ENCODE results near the gene SEMA3B. TPM values are rescaled to one million over a fixed set of nuclear protein-coding genes. Genes with fewer than 3 reads are reported as not detected.
A peak's percentile ranks its signal among the peaks of the same experiment; 100 is the strongest.

SEMA3B gene
- total RNA-seq, 1 donor from 2014 or later: 17.9 TPM

- Histone ChIP-seq H3K4me3 (ENCODE audit: low read depth, low read length) (peak overlapping the region; percentile 81), H3K36me3 (ENCODE audit: control insufficient read depth, insufficient read depth, low read length) (peaks cover 3% of the 10 kb centered on the region), H3K27me3 (ENCODE audit: control insufficient read depth, insufficient read depth, low read length) (no peaks in the 10 kb centered on the region)
- TF ChIP-seq, protein P1, sequence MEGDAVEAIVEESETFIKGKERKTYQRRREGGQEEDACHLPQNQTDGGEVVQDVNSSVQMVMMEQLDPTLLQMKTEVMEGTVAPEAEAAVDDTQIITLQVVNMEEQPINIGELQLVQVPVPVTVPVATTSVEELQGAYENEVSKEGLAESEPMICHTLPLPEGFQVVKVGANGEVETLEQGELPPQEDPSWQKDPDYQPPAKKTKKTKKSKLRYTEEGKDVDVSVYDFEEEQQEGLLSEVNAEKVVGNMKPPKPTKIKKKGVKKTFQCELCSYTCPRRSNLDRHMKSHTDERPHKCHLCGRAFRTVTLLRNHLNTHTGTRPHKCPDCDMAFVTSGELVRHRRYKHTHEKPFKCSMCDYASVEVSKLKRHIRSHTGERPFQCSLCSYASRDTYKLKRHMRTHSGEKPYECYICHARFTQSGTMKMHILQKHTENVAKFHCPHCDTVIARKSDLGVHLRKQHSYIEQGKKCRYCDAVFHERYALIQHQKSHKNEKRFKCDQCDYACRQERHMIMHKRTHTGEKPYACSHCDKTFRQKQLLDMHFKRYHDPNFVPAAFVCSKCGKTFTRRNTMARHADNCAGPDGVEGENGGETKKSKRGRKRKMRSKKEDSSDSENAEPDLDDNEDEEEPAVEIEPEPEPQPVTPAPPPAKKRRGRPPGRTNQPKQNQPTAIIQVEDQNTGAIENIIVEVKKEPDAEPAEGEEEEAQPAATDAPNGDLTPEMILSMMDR (IDR thresholded peaks at IDR 0.05; ENCODE audit: insufficient read depth, low read length, poor library complexity, severe bottlenecking): no peak
- no peak for DNase-seq (ENCODE audit: low read depth)
These were observed 51.9 kb downstream of the SEMA3B start for GRCh38 chr3:50320853-50321335.

- TF ChIP-seq, protein P1 (IDR thresholded peaks at IDR 0.05; ENCODE audit: insufficient read depth, low read length, poor library complexity, severe bottlenecking): peak; percentile 74
- Histone ChIP-seq H3K27me3 (ENCODE audit: control insufficient read depth, insufficient read depth, low read length) (no peaks in the 10 kb centered on the region), H3K4me3 (ENCODE audit: low read depth, low read length) (peak overlapping the region; percentile 81), H3K36me3 (ENCODE audit: control insufficient read depth, insufficient read depth, low read length) (peaks cover 3% of the 10 kb centered on the region)
- DNase-seq (ENCODE audit: low read depth): no peak
These were observed 52.6 kb downstream of the SEMA3B start for GRCh38 chr3:50321336-50322114.

DNA sequence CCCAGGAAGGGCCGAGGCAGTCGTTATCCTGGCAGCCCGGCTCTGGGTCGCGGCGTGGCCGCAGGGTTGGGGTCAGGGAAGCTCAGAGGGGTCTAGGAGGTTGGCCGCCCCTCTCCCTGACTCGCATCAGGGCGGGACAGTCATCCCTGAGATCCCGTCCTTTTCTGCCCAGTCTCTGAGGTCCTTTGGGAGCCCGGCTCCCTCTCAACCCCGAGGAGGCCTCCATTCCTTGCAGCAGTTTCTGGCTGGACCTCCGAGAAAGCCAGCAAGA, 53.1 kb downstream of the SEMA3B start:
- TF ChIP-seq, protein P1 (IDR thresholded peaks at IDR 0.05; ENCODE audit: insufficient read depth, low read length, poor library complexity, severe bottlenecking): no peak
- peak overlapping the region; percentile 81 for H3K4me3 ChIP-seq (ENCODE audit: low read depth, low read length)
- peaks cover 3% of the 10 kb centered on the region for H3K36me3 ChIP-seq (ENCODE audit: control insufficient read depth, insufficient read depth, low read length)
- no peak for DNase-seq (ENCODE audit: low read depth)
- H3K27me3 ChIP-seq (ENCODE audit: control insufficient read depth, insufficient read depth, low read length): no peaks in the 10 kb centered on the region

- Histone ChIP-seq H3K4me3 (ENCODE audit: low read depth, low read length) (peak within 1 kb of the TSS; percentile 81), H3K36me3 (ENCODE audit: control insufficient read depth, insufficient read depth, low read length) (peaks cover 3% of the 10 kb centered on the region), H3K27me3 (ENCODE audit: control insufficient read depth, insufficient read depth, low read length) (no peaks in the 10 kb centered on the region)
- no peak for DNase-seq (ENCODE audit: low read depth)
- TF ChIP-seq, protein P1 (IDR thresholded peaks at IDR 0.05; ENCODE audit: insufficient read depth, low read length, poor library complexity, severe bottlenecking): peak; percentile 2
These were observed 53.6 kb downstream of the SEMA3B start, which contains the start of gene HYAL2 for GRCh38 chr3:50322386-50323091. Gene HYAL2 (minus strand): TSS chr3:50322745. CDS start chr3:50320489, 2,256 bp downstream.

GRCh38 chr3:50323092-50323600, 54.2 kb downstream of the SEMA3B start:
- no peak for DNase-seq (ENCODE audit: low read depth)
- H3K36me3 ChIP-seq (ENCODE audit: control insufficient read depth, insufficient read depth, low read length): no peaks in the 10 kb centered on the region
- H3K27me3 ChIP-seq (ENCODE audit: control insufficient read depth, insufficient read depth, low read length): no peaks in the 10 kb centered on the region
- H3K4me3 ChIP-seq (ENCODE audit: low read depth, low read length): no peak overlapping the region
- TF ChIP-seq, protein P1 (IDR thresholded peaks at IDR 0.05; ENCODE audit: insufficient read depth, low read length, poor library complexity, severe bottlenecking): no peak

Data from kidney epithelial cell (primary cell).